Cerebellar nuclear complex (tissue), 1 donor: ENCODE measurements around the gene ATOSB.

Experiments
- DNase-seq, 2 experiments: peaks; one replicate each; lab custom pipeline; 2025; lab: John Stamatoyannopoulos, UW

ATOSB gene

GRCh38 chr9:35112257-35113020 is 3.2 kb downstream of the ATOSB start:
- DNase-seq, result no peak

GRCh38 chr9:35111001-35111933 is 4.4 kb downstream of the ATOSB start:
- DNase-seq, result peak; percentile 74 to 95

GRCh38 chr9:35110327-35110761 is 5.3 kb downstream of the ATOSB start:
- DNase-seq, result no peak

GRCh38 chr9:35108946-35109575 is 6.6 kb downstream of the ATOSB start:
- DNase-seq, result no peak

- DNase-seq, result no peak
These were observed 7.2 kb downstream of the ATOSB start for GRCh38 chr9:35108461-35108860.

GRCh38 chr9:35107297-35108290 is 8.1 kb downstream of the ATOSB start:
- DNase-seq, result no peak

GRCh38 chr9:35106343-35106730 is 9.3 kb downstream of the ATOSB start:
- DNase-seq, result no peak

GRCh38 chr9:35105571-35106342 is 9.9 kb downstream of the ATOSB start:
- no peak for DNase-seq

- DNase-seq, result no peak
These were observed 10.5 kb downstream of the ATOSB start for GRCh38 chr9:35105126-35105525.

GRCh38 chr9:35104586-35104985 is 11.1 kb downstream of the ATOSB start:
- DNase-seq, result no peak

- DNase-seq, result no peak
These were observed 11.9 kb downstream of the ATOSB start for GRCh38 chr9:35103660-35104191.

- peak; percentile 93 to 99 for DNase-seq
These were observed 12.6 kb downstream of the ATOSB start, which contains the start of gene STOML2 for GRCh38 chr9:35102769-35103659. TSS of gene STOML2 (minus strand) at chr9:35103131. CDS start at chr9:35103094, 37 bp downstream.

GRCh38 chr9:35102465-35102768 is 13.2 kb downstream of the ATOSB start:
- no peak for DNase-seq

GRCh38 chr9:35097573-35097972 is 18.1 kb downstream of the ATOSB start:
- DNase-seq, result no peak

- DNase-seq, result peak; percentile 22 to 44
These were observed 19.4 kb downstream of the ATOSB start, which contains the start of gene PIGO for GRCh38 chr9:35096035-35096849. TSS of gene PIGO (minus strand) at chr9:35096591. CDS start at chr9:35095565, 1,026 bp downstream.

GRCh38 chr9:35091536-35091935 is 24.1 kb downstream of the ATOSB start:
- no peak for DNase-seq

GRCh38 chr9:35089434-35089833 is 26.2 kb downstream of the ATOSB start:
- DNase-seq, result no peak

- DNase-seq, result no peak
These were observed 30.6 kb downstream of the ATOSB start for GRCh38 chr9:35085078-35085477.
